Esophagus muscularis mucosa (tissue), 4 donors: ENCODE results near the gene DGKG.

ENCODE experiments used
- CTCF ChIP-seq, 3 experiments: fragments of 200-600 bp in 2 of 3; fragments of 450-650 bp in 1 of 3; sonication (generic) in 2 of 3; IDR thresholded peaks; one replicate each; pipeline ENCODE4 v1.5.1; 2017 to 2019; ENCODE audit warnings: antibody characterized with exemption in 3 of 3, mild to moderate bottlenecking in 2 of 3, moderate library complexity in 1 of 3
- EP300 ChIP-seq: sonication (generic); formaldehyde crosslinking; IDR thresholded peaks from one replicate; pipeline ENCODE4 v1.6.1; 2017; ENCODE audit warnings: antibody characterized with exemption
- POLR2A ChIP-seq: fragments of 450-650 bp; IDR thresholded peaks from one replicate; pipeline ENCODE4 v1.6.1; 2017; ENCODE audit warnings: antibody characterized with exemption, moderate library complexity, mild to moderate bottlenecking, low read depth
- POLR2AphosphoS5 ChIP-seq, 2 donors: sonication (generic); formaldehyde crosslinking; IDR thresholded peaks; one replicate each; pipeline ENCODE4 v1.6.1; 2017; ENCODE audit warnings: antibody characterized with exemption in 2 of 2

GRCh38 chr3:186283651-186284348 is 78.2 kb downstream of the DGKG start:
- TF ChIP-seq EP300 (no peak), CTCF (IDR thresholded peaks at IDR 0.05) (no peak), POLR2A (no peak), POLR2AphosphoS5 (IDR thresholded peaks at IDR 0.05) (no peak)
